ENCODE data around the gene NDUFB6. TPM values are rescaled to one million over a fixed set of nuclear protein-coding genes. Genes with fewer than 3 reads are reported as not detected.

The NDUFB6 gene
- total RNA-seq, 1 donor = 24.2 TPM

GRCh38 chr9:32574858-32575257, 1.9 kb upstream of the NDUFB6 start:
- H3K4me2 ChIP-seq (ENCODE audit: insufficient read depth, low read length) = no peak overlapping the region
- peak overlapping the region; percentile 56 for H2AFZ ChIP-seq (ENCODE audit: low read length)
- peaks cover 3% of the 10 kb centered on the region for H3K36me3 ChIP-seq (ENCODE audit: insufficient read depth, low read length)
- H3K27me3 ChIP-seq (ENCODE audit: insufficient read depth, low read length) = no peaks in the 10 kb centered on the region
- peaks cover 34% of the 10 kb centered on the region for H3K79me2 ChIP-seq (ENCODE audit: insufficient read depth, low read length)
- H3K4me3 ChIP-seq (ENCODE audit: insufficient read depth, low read length) = no peak overlapping the region
- peaks cover 5% of the 10 kb centered on the region for H4K20me1 ChIP-seq (ENCODE audit: insufficient read depth, low read length)
- DNase-seq (ENCODE audit: insufficient read length, low spot score, missing footprints) = no peak
- no peak for TF ChIP-seq CTCF (IDR thresholded peaks at IDR 0.05; ENCODE audit: extremely low read depth, low read depth, low read length)
- no peaks in the 10 kb centered on the region for H3K9me3 ChIP-seq (ENCODE audit: low read depth, low read length)
- no peak overlapping the region for H3K27ac ChIP-seq (ENCODE audit: low read depth, low read length)
- H3K4me1 ChIP-seq (ENCODE audit: insufficient read depth, low read length) = peaks cover 23% of the 10 kb centered on the region

- peak overlapping the region; percentile 100 for H2AFZ ChIP-seq (ENCODE audit: low read length)
These were observed 862 bp upstream of the NDUFB6 start for GRCh38 chr9:32573821-32574220.

GRCh38 chr9:32571969-32572899, 725 bp downstream of the NDUFB6 start:
- peak; percentile 86 for TF ChIP-seq CTCF (IDR thresholded peaks at IDR 0.05; ENCODE audit: extremely low read depth, low read depth, low read length)
- H3K4me3 ChIP-seq (ENCODE audit: insufficient read depth, low read length) = peak overlapping the region; percentile 89
- H3K9me3 ChIP-seq (ENCODE audit: low read depth, low read length) = no peaks in the 10 kb centered on the region
- peak overlapping the region; percentile 81 for H3K27ac ChIP-seq (ENCODE audit: low read depth, low read length)
- no peaks in the 10 kb centered on the region for H3K27me3 ChIP-seq (ENCODE audit: insufficient read depth, low read length)
- peak overlapping the region; percentile 99 for H3K4me2 ChIP-seq (ENCODE audit: insufficient read depth, low read length)
- H3K4me1 ChIP-seq (ENCODE audit: insufficient read depth, low read length) = peaks cover 18% of the 10 kb centered on the region
- peak; percentile 91 for DNase-seq (ENCODE audit: insufficient read length, low spot score, missing footprints)
- H4K20me1 ChIP-seq (ENCODE audit: insufficient read depth, low read length) = peaks cover 5% of the 10 kb centered on the region
- peaks cover 3% of the 10 kb centered on the region for H3K36me3 ChIP-seq (ENCODE audit: insufficient read depth, low read length)
- H3K79me2 ChIP-seq (ENCODE audit: insufficient read depth, low read length) = peaks cover 50% of the 10 kb centered on the region
- peak overlapping the region; percentile 100 for H2AFZ ChIP-seq (ENCODE audit: low read length)

More at GRCh38 chr9:32573821-32574220, 862 bp upstream of the NDUFB6 start:
- Histone ChIP-seq H3K4me2 (ENCODE audit: insufficient read depth, low read length) (peak overlapping the region; percentile 99), H4K20me1 (ENCODE audit: insufficient read depth, low read length) (peaks cover 5% of the 10 kb centered on the region), H3K9me3 (ENCODE audit: low read depth, low read length) (no peaks in the 10 kb centered on the region), H3K79me2 (ENCODE audit: insufficient read depth, low read length) (peaks cover 42% of the 10 kb centered on the region), H3K4me3 (ENCODE audit: insufficient read depth, low read length) (no peak overlapping the region), H3K36me3 (ENCODE audit: insufficient read depth, low read length) (peaks cover 3% of the 10 kb centered on the region), H3K27ac (ENCODE audit: low read depth, low read length) (no peak overlapping the region), H3K27me3 (ENCODE audit: insufficient read depth, low read length) (no peaks in the 10 kb centered on the region), H3K4me1 (ENCODE audit: insufficient read depth, low read length) (peaks cover 18% of the 10 kb centered on the region)
- TF ChIP-seq CTCF (IDR thresholded peaks at IDR 0.05; ENCODE audit: extremely low read depth, low read depth, low read length) = no peak
- no peak for DNase-seq (ENCODE audit: insufficient read length, low spot score, missing footprints)

- Histone ChIP-seq H4K20me1 (ENCODE audit: insufficient read depth, low read length) (peaks cover 5% of the 10 kb centered on the region), H2AFZ (ENCODE audit: low read length) (no peak overlapping the region), H3K4me2 (ENCODE audit: insufficient read depth, low read length) (no peak overlapping the region), H3K36me3 (ENCODE audit: insufficient read depth, low read length) (peaks cover 7% of the 10 kb centered on the region), H3K4me1 (ENCODE audit: insufficient read depth, low read length) (peaks cover 18% of the 10 kb centered on the region), H3K27me3 (ENCODE audit: insufficient read depth, low read length) (no peaks in the 10 kb centered on the region), H3K9me3 (ENCODE audit: low read depth, low read length) (no peaks in the 10 kb centered on the region), H3K4me3 (ENCODE audit: insufficient read depth, low read length) (no peak overlapping the region), H3K79me2 (ENCODE audit: insufficient read depth, low read length) (peaks cover 65% of the 10 kb centered on the region), H3K27ac (ENCODE audit: low read depth, low read length) (no peak overlapping the region)
- DNase-seq (ENCODE audit: insufficient read length, low spot score, missing footprints) = no peak
- TF ChIP-seq CTCF (IDR thresholded peaks at IDR 0.05; ENCODE audit: extremely low read depth, low read depth, low read length) = no peak
These were observed 2.7 kb downstream of the NDUFB6 start for GRCh38 chr9:32570262-32570661.

Data from osteoblast (primary cell).